ENCODE data around the gene OTOF. TPM values are rescaled to one million over a fixed set of nuclear protein-coding genes. Genes with fewer than 3 reads are reported as not detected.

Gene OTOF
- total RNA-seq, 1 experiment from 2014 or later: 0.26 TPM

- CTCF ChIA-PET: interaction anchor here (0.6 to 4.0 kb wide), 10 partner anchors 8 to 219 kb away, joined by 3 to 41 read pairs (median 4); partner anchors contain the start of genes HADHA, HADHB and OTOF
- Mint-ChIP-seq H3K27ac (0 out of 2 replicates have a peak overlapping the region, but pooled peaks have one; percentile 23), H3K36me3 (no peaks in the 10 kb centered on the region), H3K9me3 (no peaks in the 10 kb centered on the region), H3K4me1 (peaks cover 12% of the 10 kb centered on the region), H3K4me3 (no peak overlapping the region), H3K27me3 (ENCODE audit: low read depth) (no peaks in the 10 kb centered on the region; the same call in 1 of the 2 replicates)
- ATAC-seq (peak; percentile 68), DNase-seq (ENCODE audit: low spot score) (peak; percentile 71)
- POLR2A ChIA-PET: interaction anchor here (1.0 kb wide), 1 partner anchor 117 kb away, joined by 3 read pairs; the partner anchor contains the start of gene SELENOI
- TF ChIP-seq TCF7 (CRISPR knock-in tag; IDR thresholded peaks at IDR 0.05; ENCODE audit: low read depth) (no peak), HMGXB4 (CRISPR knock-in tag; IDR thresholded peaks at IDR 0.05) (no peak), ZNF232 (CRISPR knock-in tag; IDR thresholded peaks at IDR 0.05) (no peak), OVOL2 (CRISPR knock-in tag; IDR thresholded peaks at IDR 0.05; ENCODE audit: borderline replicate concordance) (no peak), FOXJ3 (CRISPR knock-in tag; IDR thresholded peaks at IDR 0.05; ENCODE audit: borderline replicate concordance) (no peak), FOXP4 (CRISPR knock-in tag; IDR thresholded peaks at IDR 0.05) (no peak), E2F1 (CRISPR knock-in tag; IDR thresholded peaks at IDR 0.05) (no peak), NFE2L1 (CRISPR knock-in tag; IDR thresholded peaks at IDR 0.05) (0 out of 2 replicates have a peak, but pooled peaks have one; percentile 52), CTCF (IDR thresholded peaks at IDR 0.05) (peak; percentile 48; the same call in 1 of the 2 replicates), ZSCAN18 (CRISPR knock-in tag; IDR thresholded peaks at IDR 0.05) (no peak), FOXK1 (CRISPR knock-in tag; IDR thresholded peaks at IDR 0.05) (no peak), ZMAT4 (CRISPR knock-in tag; IDR thresholded peaks at IDR 0.05) (no peak)
Measured at GRCh38 chr2:26462511-26463243, 15.2 kb downstream of the OTOF start.

GRCh38 chr2:26462100-26462499 is 15.8 kb downstream of the OTOF start:
- H3K27ac Mint-ChIP-seq: no peak overlapping the region
- no peaks in the 10 kb centered on the region; the same call in 1 of the 2 replicates for H3K27me3 Mint-ChIP-seq (ENCODE audit: low read depth)
- ChIA-PET POLR2A (no interaction called here), CTCF (interaction anchor here (0.7 to 4.0 kb wide), 8 partner anchors 9 to 554 kb away, joined by 3 to 41 read pairs (median 4); partner anchors contain the start of genes HADHA and HADHB)
- no peak overlapping the region for H3K4me3 Mint-ChIP-seq
- ATAC-seq: no peak
- no peaks in the 10 kb centered on the region for H3K36me3 Mint-ChIP-seq
- H3K4me1 Mint-ChIP-seq: peaks cover 10% of the 10 kb centered on the region
- no peaks in the 10 kb centered on the region for H3K9me3 Mint-ChIP-seq
- no peak for DNase-seq (ENCODE audit: low spot score)
- no peak for TF ChIP-seq ZNF416 (CRISPR knock-in tag; IDR thresholded peaks at IDR 0.05)
- TF ChIP-seq JAZF1 (CRISPR knock-in tag; IDR thresholded peaks at IDR 0.05): no peak
- TF ChIP-seq NR3C1 (CRISPR knock-in tag; conservative IDR thresholded peaks at IDR 0.05; ENCODE audit: low read depth): no peak
- no peak for TF ChIP-seq ZSCAN18 (CRISPR knock-in tag; IDR thresholded peaks at IDR 0.05)
- TF ChIP-seq USF2 (CRISPR knock-in tag; IDR thresholded peaks at IDR 0.05): no peak
- TF ChIP-seq PREB (CRISPR knock-in tag; IDR thresholded peaks at IDR 0.05; ENCODE audit: borderline replicate concordance): no peak
